Keratinocyte (primary cell): Measurements from ENCODE around the gene RBFOX1.

ENCODE experiments used
- EZH2 ChIP-seq: IDR thresholded peaks from one replicate; pipeline ENCODE4 v1.6.1; 2012; ENCODE audit warnings: inconsistent platforms, mild to moderate bottlenecking, low read length, moderate library complexity
- TF ChIP-seq, protein P1 (sequence below), 3 experiments: IDR thresholded peaks in 1 of 3; conservative IDR thresholded peaks in 1 of 3; optimal IDR thresholded peaks in 1 of 3; 2 replicates in 2 of 3; 3 replicates in 1 of 3; pipeline versions ENCODE3 to v1.5.1; 2011; ENCODE audit warnings: low read length in 3 of 3, mild to moderate bottlenecking in 3 of 3, moderate library complexity in 2 of 3, control low read depth in 1 of 3, inconsistent platforms in 1 of 3; ENCODE audit not compliant: insufficient read depth in 2 of 3; ENCODE audit errors: extremely low read depth in 1 of 3

DNA sequence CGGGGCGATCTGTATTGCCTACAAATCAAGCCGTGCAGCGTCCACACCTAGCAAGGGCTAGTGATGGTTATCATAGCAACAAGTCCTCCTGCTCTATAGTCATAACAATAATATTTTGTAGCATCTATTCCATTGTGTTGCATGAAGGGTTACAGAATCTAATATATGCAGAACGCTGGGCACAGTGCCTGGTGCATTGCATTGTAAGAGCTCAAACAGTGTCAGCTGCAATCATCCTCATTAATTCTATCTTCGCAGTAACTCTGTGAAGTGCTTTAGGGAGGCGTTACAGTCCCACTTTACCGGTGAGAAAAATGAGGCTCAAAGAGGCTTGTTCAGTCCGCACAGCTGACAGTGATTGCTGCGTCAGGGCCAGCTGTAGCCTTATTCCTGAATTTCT, 149.4 kb downstream of the RBFOX1 start:
- TF ChIP-seq, protein P1, sequence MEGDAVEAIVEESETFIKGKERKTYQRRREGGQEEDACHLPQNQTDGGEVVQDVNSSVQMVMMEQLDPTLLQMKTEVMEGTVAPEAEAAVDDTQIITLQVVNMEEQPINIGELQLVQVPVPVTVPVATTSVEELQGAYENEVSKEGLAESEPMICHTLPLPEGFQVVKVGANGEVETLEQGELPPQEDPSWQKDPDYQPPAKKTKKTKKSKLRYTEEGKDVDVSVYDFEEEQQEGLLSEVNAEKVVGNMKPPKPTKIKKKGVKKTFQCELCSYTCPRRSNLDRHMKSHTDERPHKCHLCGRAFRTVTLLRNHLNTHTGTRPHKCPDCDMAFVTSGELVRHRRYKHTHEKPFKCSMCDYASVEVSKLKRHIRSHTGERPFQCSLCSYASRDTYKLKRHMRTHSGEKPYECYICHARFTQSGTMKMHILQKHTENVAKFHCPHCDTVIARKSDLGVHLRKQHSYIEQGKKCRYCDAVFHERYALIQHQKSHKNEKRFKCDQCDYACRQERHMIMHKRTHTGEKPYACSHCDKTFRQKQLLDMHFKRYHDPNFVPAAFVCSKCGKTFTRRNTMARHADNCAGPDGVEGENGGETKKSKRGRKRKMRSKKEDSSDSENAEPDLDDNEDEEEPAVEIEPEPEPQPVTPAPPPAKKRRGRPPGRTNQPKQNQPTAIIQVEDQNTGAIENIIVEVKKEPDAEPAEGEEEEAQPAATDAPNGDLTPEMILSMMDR (optimal IDR thresholded peaks at IDR 0.05 in 1 of 3, IDR thresholded peaks at IDR 0.05 in 1 of 3, conservative IDR thresholded peaks at IDR 0.05 in 1 of 3; ENCODE audit: extremely low read depth in 1 of 3, insufficient read depth in 2 of 3, low read length in 3 of 3): no peak
- TF ChIP-seq EZH2: no peak
